H1 (cell line): ENCODE results near the gene LY6G5C. TPM values are rescaled to one million over a fixed set of nuclear protein-coding genes. Genes with fewer than 3 reads are reported as not detected.

Source experiments
- KDM4A ChIP-seq: IDR thresholded peaks from one replicate; pipeline ENCODE4 v1.7.1; 2012; ENCODE audit warnings: low read depth, mild to moderate bottlenecking, moderate library complexity, low read length, inconsistent platforms; ENCODE audit not compliant: severe bottlenecking
- RNF2 ChIP-seq: fragments of 200-900, 300-1000 bp; sonication (generic); IDR thresholded peaks from 2 replicates; pipeline ENCODE4 v1.7.1; 2016; ENCODE audit warnings: borderline replicate concordance, low read depth, mild to moderate bottlenecking, antibody characterized with exemption, low read length; ENCODE audit not compliant: poor library complexity, severe bottlenecking; ENCODE audit errors: missing control alignments
- SP2 ChIP-seq: IDR thresholded peaks from 2 replicates; pipeline ENCODE4 v1.6.1; 2012; ENCODE audit warnings: mild to moderate bottlenecking, low read length, inconsistent platforms
- polyA plus RNA-seq, 7 experiments: library from polyadenylated mRNA; depleted of rRNA in 3 of 7; stranded (reverse) in 5 of 7; unstranded in 2 of 7; fragments of >200 nt in 5 of 7; fragments of 200-250 nt in 2 of 7; gene quantifications; 1 replicate in 5 of 7; 2 replicates in 1 of 7; 4 replicates in 1 of 7; pipeline versions ENCODE4 v1.2.1 to v1.2.3, GENCODE V29; 2011 to 2013; ENCODE audit warnings: missing spikeins in 2 of 7, mixed read lengths in 2 of 7
- total RNA-seq: library from RNA; stranded (reverse); fragmentation: NEBNext Ultra II Directional; extraction: Animal tissue kit (Norgen Biotek cat#: 25700); gene quantifications from 2 replicates; pipeline ENCODE4 v1.2.1, GENCODE V29; 2021

Gene LY6G5C
- total and polyA plus RNA-seq, 2 of the 8 experiments (the other 6 are each of a cell fraction or from before 2014, with no cell fraction given) = 1.1 to 1.8 TPM

- TF ChIP-seq KDM4A (no peak), RNF2 (no peak), SP2 (no peak)
Measured at GRCh38 chr6:31722173-31722572, 41.3 kb upstream of the LY6G5C start (continued).
